Measurements from ENCODE around the gene OR2AG2. TPM values are rescaled to one million over a fixed set of nuclear protein-coding genes. Genes with fewer than 3 reads are reported as not detected.
"Not testable (repeated sequence)": the region's sequence is repeated elsewhere in the genome, so short reads cannot be mapped to it uniquely, and the experiment has no call there.

The OR2AG2 gene, protein sequence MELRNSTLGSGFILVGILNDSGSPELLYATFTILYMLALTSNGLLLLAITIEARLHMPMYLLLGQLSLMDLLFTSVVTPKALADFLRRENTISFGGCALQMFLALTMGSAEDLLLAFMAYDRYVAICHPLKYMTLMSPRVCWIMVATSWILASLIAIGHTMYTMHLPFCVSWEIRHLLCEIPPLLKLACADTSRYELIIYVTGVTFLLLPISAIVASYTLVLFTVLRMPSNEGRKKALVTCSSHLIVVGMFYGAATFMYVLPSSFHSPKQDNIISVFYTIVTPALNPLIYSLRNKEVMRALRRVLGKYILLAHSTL
- under 0.01 and 0.20 TPM in 2 replicates for total RNA-seq

DNA sequence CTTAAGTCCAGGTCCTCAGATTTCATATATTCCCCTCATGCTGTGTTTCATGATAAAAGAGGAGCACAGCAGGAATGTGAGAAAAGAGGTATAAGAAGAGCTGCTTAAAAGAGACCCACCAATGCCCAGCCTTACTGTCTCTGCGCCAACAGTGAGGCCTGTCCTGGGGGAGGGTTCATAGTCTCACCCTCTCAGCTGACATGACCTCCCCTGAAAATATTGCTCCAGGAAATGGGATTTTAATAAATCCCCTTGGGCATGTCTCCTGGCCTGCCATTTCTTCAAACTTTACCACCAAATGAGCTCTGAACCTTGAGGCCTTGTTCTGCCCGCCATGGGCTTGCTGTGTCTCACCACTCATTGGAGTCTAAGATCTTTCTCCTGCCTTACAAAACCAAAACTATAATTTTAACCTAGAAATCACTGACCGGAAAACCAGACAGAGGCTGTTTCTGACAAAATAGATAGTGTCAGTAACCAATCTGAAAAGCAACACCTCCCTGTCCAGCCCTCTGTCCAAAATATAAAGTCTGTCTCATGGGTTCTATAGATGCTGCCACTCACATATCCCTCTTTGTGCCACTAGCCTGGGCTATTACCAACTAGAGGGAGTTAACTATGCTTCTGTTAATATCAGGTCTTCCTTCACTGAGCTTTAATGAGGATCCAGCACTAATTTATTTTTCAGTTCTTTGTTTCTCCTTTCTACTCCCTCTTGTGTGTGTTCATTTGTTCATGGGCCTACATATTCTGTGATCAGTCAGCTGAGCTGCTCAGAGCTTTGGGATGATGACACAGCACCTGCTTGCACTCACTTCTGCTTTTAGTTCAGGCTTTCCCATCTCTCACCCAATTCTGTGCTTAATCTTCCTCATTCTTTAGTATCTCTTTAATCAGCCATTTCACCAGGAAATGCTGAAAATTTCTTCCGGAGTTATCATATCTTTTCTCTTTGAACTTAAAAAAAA is at the start of gene OR2AG2:
Gene OR2AG2 (minus strand): TSS at position 51 of the 968 bp plus-strand sequence. CDS start 3,019 bp downstream, outside the sequence.
- DNase-seq (ENCODE audit: low read depth in 2 of 2) = no peak

DNA sequence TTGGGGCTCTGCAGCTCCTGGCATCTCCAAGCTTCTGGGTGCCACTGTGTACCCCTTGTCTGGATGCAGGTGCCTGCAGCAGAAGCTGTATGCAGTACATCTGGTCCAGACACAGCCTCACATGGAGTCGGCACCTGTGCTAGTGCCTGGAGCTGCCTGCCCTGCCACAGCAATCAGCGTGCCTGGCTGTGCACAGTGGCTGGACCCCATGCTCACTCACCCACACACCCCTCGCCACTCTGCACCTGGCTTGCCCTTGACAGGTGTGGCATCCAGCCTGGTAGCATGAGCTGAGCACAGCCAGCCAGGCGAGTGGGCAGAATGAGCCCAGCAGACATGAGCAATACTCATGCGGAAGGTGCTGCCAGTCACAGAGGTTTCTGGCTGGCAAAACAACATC is 47.2 kb upstream of the OR2AG2 start:
- no peak for DNase-seq (ENCODE audit: low read depth in 2 of 2)

DNA sequence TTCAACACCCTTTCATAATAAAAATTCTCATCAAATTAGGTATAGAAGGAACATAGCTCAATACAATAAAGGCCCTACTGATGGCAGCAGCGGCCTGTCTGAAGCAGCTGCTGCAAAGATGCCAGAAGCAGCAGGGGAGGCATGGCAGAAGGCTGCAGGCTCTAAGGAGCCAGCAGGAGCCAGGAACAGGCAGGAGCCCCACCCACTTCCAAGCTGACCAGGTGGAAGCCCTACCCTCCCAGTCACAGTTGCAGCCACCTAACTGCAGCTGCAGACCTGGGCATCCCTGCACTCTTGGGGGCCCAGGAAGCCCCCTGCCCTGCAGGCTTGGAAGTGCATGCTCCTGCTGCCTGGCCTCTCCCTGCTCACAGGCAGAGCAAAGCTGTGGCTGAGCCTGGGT is 45.9 kb upstream of the OR2AG2 start:
- no peak for DNase-seq (ENCODE audit: low read depth in 2 of 2)

DNA sequence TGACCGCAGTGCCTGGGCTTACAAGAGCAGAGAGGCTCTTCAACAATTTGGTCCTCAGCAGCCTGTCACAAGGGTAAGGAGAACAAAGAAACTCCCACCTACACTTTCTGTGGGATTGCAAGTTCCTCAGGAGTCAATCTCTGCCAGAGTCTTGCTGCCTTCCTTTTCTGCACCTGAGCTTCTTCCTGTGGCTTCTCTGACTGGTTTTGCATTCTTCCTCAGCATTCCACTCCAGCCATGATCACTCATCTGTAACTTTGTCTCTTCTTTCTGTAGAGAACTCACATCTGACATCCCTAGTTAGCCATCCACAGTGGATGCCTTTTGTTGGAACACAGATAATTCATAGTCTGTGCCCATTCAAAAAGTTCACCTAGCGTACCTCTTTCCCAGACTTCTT is 41.9 kb upstream of the OR2AG2 start:
- DNase-seq (ENCODE audit: low read depth in 2 of 2) = no peak

DNA sequence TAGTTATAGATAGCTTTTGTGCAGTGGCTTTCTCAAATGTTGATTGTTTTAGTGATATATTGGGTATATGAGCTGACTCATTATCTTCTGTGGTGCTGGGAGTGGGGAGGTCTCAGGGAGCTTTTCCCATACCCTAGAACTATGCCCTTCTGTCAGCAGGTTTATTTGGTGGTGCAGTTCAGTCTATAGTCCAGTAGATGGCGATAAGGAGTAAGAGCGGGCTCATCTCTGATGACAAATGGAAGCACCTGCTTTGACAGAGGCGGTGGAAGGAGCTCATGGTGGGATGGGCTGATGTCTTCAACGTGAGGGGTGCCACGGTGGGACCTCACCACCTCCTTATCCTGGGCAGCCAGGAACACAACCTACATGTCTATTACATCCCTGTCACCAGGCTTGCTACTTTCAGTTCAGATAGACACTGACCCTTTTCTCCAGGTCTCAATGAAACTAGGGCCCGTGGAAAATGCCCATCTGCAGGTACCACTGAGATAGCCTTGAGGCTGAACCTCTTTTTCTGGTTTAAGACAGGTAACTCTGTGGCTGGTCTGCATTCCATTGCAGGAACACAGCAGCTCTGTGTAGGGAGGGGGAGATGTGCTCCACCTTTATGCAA is 40.7 kb upstream of the OR2AG2 start:
- DNase-seq (ENCODE audit: low read depth in 2 of 2) = peak; percentile 49 to 61

DNA sequence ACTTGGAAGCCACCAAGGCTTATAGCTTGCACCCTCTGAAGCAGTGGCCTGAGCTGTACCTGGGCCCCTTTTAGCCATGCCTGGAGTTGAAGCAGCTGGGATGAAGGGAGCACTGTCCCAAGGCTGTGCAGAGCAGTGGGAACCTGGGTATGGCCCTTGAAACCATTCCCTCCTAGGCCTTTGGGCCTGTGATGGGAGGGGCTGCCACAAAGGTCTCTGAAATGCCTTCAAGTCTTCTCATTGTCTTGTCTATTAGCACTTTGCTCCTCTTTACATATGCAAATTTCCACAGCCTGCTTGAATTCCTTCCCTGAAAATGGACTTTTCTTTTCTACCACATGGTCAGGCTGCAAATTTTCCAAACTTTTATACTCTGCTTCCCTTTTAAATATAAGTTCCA is 29.3 kb upstream of the OR2AG2 start:
- not testable (repeated sequence) for DNase-seq (ENCODE audit: low read depth in 2 of 2)

DNA sequence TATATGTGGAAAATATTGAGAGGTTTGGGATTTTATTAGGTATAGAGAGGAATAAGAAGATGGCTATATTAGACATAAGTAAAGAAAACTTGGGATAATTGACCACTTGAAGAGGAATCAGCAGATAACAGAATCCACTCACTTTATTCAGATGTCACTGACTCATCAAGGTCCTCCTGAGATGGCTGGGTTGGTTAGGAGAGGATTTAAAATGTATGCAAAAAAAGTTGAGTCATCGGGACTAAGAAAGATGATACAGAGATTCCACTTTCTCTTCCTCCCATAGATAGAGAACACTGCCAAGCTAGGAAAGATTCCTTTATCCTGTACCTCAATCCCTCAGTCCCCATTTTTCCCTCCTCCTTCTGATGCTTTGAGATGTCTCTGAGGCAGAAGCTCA is 27.6 kb upstream of the OR2AG2 start, which contains the start of gene OR6A2:
Gene OR6A2 (minus strand): TSS at position 288 of the 400 bp plus-strand sequence. CDS start 3,981 bp downstream, outside the sequence.
- no peak for DNase-seq (ENCODE audit: low read depth in 2 of 2)

DNA sequence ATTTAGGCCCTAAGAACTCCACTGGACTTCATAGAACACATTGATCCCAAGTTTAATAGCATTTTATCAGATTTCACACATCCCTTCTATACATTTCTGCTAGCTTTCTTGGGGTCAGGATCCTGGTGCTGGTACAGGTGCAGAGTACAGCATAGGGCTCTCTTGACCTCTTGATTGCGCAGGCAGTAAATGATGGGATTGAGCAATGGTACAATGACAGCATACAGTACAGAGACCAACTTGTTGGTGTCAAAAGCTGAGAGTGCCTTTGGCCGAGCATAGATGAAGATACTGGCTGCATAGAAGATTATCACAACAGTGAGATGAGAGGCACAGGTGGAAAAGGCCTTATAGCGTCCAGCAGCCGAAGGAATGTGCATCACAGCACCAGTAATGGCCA is 22.9 kb upstream of the OR2AG2 start:
- DNase-seq (ENCODE audit: low read depth in 2 of 2) = no peak

DNA sequence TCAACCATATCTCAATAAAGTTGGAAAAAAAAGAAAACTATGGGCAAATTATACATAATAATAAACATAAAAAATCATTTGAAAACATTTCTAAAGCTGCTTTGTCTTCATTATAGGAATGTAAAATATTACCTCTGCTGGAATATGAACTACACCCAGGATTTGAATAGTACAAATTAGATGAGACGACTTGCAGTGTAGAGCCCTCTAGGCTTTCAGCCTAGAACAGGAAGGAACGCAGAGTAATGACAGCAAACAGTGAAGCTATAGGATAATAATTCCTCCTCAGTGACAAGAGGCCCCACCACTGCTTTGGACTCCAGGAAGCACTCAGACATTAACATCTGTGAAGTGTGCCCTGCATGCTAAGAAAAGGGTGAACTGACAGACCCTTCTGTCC is 18.8 kb upstream of the OR2AG2 start:
- DNase-seq (ENCODE audit: low read depth in 2 of 2) = no peak

DNA sequence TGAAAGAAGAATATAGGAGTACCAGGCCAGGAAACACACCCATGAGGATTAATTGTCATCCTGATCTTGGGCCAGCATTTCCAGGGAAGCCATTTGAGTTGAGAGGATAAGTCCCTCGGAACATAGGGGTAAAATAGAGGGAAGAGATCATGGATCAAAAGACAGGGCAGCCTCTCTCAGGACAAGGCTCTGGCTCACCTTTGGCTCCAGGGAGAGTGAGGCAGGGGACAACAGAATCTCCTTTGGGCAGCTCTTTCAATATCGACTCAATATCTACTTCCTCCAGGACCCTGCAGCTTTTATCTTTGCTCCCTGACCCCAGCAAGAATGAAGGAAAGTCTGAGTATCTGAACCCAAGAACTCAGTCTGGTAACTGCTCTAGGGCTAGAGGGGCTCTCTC is 10.9 kb upstream of the OR2AG2 start, which contains the start of gene OR2AG1:
Gene OR2AG1 (plus strand): TSS at position 301 of the 400 bp plus-strand sequence. CDS start 2,018 bp downstream, outside the sequence.
- DNase-seq (ENCODE audit: low read depth in 2 of 2) = no peak

DNA sequence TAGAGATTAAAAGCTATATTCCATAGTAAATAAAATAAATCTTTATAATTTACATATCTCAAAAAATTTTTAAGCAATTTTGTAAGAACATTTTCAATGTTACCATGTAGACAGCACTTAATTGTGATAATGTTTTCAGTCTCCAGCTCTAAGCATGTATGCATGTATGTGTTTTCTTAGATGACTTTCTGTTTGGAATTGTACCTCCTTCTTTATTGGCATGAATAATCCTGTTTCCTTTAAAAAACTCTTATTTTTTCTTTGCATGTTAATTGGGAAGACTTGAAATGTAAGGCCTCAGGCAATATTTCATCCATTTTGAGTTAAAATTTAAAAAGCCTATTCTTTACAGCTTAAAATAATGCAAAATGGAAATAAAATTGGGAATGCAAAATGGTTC is 9.1 kb upstream of the OR2AG2 start:
- DNase-seq (ENCODE audit: low read depth in 2 of 2) = no peak

DNA sequence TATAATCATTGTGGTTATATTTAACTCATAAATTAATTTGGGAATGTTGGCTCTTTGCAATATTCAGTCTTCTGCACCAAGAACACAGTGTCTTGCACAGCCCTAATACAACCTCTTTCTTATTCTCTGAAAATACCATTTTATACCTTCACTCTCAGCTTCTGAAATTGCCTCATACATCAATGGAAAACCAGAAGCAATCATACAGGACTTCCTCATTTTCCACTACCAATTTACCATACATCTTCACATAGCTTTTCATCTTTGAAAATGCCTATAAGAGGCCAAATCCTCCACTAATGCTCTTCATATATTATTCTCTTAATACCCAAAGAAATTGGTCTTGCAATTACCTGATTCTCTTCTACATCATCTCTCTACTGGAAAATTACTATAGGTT is 6.7 kb upstream of the OR2AG2 start:
- no peak for DNase-seq (ENCODE audit: low read depth in 2 of 2)

DNA sequence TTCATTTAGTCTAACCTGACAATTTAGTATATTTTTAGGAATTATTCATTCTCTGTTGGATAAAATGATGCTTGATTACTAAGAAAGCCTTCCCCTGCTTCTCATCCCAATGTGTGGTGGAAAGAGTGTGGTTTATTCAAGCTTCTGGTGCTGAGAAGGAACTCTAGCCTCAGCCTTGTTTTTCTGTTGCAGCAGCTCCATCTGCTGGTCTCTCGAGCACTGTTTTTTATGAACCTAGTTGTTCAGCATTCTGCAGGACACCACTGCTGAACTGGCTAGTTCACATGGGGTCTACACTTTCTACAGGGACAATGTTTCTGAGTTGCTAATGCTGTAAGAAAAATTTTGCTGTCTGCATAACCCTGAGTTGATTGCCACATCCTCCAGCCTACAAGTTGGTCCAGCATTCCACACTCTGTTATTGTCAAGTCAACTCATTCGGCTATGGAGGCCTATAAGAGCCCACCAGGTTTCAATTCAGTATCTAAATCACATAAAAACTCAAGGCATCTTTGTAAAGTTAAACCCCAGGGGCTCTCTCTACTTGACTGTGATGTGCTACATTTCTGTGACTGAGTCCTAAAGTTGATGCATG is 14.3 kb downstream of the OR2AG2 start:
- DNase-seq (ENCODE audit: low read depth in 2 of 2) = peak; percentile 82 to 83

DNA sequence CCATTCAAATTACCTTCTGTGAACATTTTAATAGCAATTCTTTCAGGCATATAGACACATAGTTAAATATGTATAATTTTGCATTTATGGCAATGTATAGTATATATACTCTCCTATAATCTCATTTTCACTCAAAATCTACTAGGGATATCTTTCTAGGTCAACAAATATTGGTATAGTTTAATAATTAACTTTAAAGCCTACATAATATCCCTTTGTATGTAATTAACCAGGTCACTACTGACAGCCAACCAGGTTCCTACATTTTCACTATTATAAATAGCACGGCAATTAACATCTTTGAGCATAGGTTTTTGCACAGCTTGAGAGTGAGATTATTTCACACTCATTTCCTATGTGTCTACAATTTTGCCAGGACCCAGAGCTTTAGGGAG is 15.8 kb downstream of the OR2AG2 start:
- no peak for DNase-seq (ENCODE audit: low read depth in 2 of 2)

DNA sequence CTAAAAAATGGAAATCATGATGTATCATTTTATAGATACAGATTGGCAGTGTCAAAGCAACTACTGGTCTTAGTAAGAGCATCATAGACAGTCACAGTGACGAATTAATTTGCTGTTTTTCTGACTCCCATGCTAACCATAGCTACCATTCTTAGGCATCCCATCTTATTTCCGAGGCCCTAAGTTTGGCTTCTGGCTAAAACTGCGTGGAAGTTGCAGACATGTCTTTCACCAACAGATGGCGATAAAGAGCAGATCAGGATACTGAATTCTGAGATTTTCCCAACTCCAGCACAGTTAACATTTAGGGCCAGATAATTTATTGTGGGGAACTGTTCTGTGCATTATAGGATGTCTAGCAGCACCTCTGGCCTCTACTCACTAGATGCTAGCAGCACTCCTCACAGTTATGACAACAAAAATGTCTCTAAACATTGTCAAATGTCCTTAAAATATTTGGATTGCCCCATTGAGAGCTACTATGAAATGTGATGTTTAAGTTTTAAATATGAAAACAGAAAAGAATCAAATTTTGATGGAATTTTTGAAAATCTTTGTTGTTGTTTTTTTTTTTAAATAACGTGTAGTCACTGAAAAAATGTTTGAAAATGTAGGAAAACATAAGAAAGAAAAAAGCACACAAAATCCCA is 16.3 kb downstream of the OR2AG2 start:
- peak; percentile 44 to 48 for DNase-seq (ENCODE audit: low read depth in 2 of 2)

DNA sequence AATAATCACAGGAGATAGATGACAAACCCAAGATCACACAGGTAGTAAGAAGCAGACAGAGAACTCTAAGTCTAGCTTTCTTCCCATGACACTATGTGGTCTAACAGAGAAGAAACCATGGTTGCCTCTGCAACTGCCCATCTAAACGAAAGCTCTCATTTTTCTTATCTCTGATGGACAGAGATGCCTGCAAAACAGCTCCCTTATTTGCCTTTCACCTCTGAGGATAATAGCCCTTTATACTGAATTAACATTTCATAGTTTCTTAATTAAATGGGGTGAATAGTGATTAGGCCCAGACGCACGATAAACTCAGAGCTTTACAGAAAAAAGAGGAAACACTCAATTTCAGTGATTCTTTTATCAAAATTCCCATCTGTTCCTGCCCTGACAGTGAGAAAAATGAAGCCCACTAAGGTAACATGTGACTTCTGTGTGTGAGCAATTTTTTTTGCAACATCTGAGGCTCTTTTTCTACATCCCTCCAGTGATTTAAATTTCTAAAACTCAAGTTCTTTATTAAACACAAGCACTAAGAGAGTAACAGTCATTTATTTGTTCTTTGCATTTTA is 24.6 kb downstream of the OR2AG2 start:
- peak in 1 of 2 donors; percentile 17 for DNase-seq (ENCODE audit: low read depth in 2 of 2)

DNA sequence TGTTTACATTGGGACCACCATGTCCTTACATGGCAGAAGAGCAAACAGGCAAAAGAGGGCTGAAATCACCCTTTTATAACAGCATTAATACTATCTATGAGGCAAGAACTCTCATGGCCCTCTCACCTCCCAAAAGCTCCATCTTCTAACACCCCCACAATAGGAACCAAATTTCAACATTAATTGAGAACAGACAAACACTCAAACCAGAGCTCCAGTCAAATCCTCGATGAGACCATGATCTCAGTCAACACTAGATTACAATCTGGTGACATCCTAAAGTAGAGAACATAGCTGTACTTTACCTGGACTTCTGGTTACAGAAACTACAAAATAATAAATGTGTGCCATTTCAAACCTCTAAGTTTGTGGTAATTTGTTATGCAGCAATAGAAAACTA is 25.1 kb downstream of the OR2AG2 start:
- DNase-seq (ENCODE audit: low read depth in 2 of 2) = no peak

DNA sequence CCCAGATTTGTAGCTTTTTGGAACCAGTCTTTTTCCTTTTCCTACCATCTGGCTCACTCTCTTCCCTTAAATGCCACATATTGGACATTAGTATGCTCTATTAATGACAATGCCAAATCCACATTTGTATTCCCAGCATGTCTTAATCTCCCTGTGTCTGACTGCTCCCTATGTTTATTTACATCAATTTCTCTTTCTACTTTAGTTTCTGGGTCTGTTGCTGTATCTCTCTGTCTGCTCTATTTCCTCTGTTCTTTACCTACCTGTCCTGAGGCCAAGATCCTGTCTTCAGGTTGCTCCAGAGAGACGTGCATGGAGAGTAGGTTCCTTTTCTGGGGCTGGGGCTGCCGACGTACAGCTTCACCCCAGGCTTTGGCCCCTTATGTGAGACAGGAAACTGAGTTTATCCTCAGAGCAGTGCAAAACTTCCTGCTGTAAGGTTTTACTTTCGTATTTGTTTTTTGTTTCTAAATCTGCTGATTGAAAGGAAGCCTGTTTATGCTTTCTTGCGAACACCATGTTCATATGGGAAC is 25.6 kb downstream of the OR2AG2 start:
- DNase-seq (ENCODE audit: low read depth in 2 of 2) = peak; percentile 55 to 88

DNA sequence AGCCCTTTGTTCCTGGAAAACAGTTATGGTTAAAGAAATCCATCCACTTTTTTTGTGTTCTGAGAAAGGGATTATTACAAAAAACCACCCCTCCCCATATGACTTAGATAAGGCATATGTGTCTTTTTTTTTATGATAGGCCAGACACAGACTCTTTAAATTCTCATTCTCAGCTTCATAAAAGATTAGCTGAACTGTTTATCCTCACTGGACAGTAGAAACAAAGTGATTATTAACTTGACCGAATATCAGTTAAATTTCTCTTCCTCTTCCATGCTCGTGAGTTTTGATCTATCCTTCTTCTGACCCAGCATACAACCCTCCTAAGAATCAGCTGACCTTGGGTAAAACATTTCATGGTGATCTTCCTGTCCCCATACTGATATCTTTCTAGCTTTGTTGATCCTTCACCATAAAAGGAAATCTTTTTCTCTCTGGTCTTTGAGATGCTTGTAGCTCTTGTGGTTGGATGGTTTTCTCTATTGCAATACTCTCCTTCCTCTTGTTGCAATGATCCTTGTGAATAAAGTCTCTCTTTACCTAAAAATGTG is 26.2 kb downstream of the OR2AG2 start:
- DNase-seq (ENCODE audit: low read depth in 2 of 2) = peak in 1 of 2 donors; percentile 43

DNA sequence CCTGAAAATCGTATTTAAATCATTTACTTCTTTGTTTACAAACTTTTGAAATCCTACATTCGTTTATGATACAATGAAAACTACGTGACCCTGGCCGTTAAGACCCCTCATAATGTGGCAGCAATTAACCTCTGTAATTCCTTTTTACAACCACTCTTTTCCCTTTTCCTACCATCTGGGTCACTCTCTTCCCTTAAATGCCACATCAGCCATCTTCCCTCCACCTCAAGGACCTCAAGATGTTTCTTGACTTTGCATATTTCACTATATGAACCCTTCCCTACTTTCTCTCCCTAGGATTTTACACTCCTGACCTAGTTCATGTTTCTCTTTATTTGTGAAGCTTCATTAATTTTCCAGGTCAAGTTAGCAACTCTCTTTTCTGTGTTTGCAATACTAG is 26.8 kb downstream of the OR2AG2 start:
- DNase-seq (ENCODE audit: low read depth in 2 of 2) = no peak
